Lower lobe of right lung (tissue), 2 donors: ENCODE measurements around the gene TRAF3IP3. TPM values are rescaled to one million over a fixed set of nuclear protein-coding genes. Genes with fewer than 3 reads are reported as not detected.

Experiments
- ATAC-seq, 2 donors: fragments of 200-7000 bp; cut with Tn5 transposase; one replicate each; pipeline ENCODE4 v1.9.1; 2020 to 2022; ENCODE audit warnings: mild to moderate bottlenecking in 2 of 2, moderate library complexity in 2 of 2
- DNase-seq: peaks from one replicate; pipeline ENCODE4 v3.0.0-alpha.2; 2020
- H3K27ac ChIP-seq: fragments of 200-600 bp; one replicate; pipeline ENCODE4 v1.8.0; 2022
- H3K27me3 ChIP-seq: fragments of 200-600 bp; one replicate; pipeline ENCODE4 v1.8.0; 2022; ENCODE audit warnings: low read depth
- H3K36me3 ChIP-seq: fragments of 200-600 bp; one replicate; pipeline ENCODE4 v1.8.0; 2022; ENCODE audit warnings: mild to moderate bottlenecking
- H3K4me1 ChIP-seq: fragments of 200-600 bp; one replicate; pipeline ENCODE4 v1.8.0; 2022
- H3K4me3 ChIP-seq: fragments of 200-600 bp; one replicate; pipeline ENCODE4 v1.8.0; 2022; ENCODE audit warnings: mild to moderate bottlenecking
- H3K9me3 ChIP-seq: fragments of 200-600 bp; one replicate; pipeline ENCODE4 v1.8.0; 2022
- CTCF ChIP-seq: fragments of 200-600 bp; IDR thresholded peaks from one replicate; pipeline ENCODE4 v1.8.0; 2022; ENCODE audit warnings: antibody characterized with exemption, mild to moderate bottlenecking
- intact Hi-C: fragments of 100-400 bp; cut with DNase I; formaldehyde crosslinking; loops from one replicate; pipeline ENCODE4 v1.11.0; 2022
- total RNA-seq: library from RNA; stranded (reverse); fragmentation: NEBNext Ultra II Directional; extraction: Animal tissue kit (Norgen Biotek cat#: 25700); gene quantifications from one replicate; pipeline ENCODE4 v1.2.1, GENCODE V29; 2021
- donor health status: DM: no; HTN: yes; CAD: no; lungs with severe emphysema.

Gene TRAF3IP3
- total RNA-seq, 1 donor from 2014 or later: 12.4 TPM

GRCh38 chr1:209737118-209737505, 18.7 kb upstream of the TRAF3IP3 start:
- intact Hi-C loops: no loop called here
- Histone ChIP-seq H3K27me3 (no peaks in the 10 kb centered on the region), H3K27ac (no peak overlapping the region), H3K36me3 (no peaks in the 10 kb centered on the region), H3K4me3 (no peak overlapping the region), H3K9me3 (no peaks in the 10 kb centered on the region), H3K4me1 (peaks cover 4% of the 10 kb centered on the region)
- DNase-seq (no peak), ATAC-seq (no peak)
- TF ChIP-seq CTCF: no peak

- DNase-seq (no peak), ATAC-seq (no peak)
- no peak for TF ChIP-seq CTCF
- no peaks in the 10 kb centered on the region for H3K9me3 ChIP-seq
- peaks cover 4% of the 10 kb centered on the region for H3K4me1 ChIP-seq
- H3K27ac ChIP-seq: no peak overlapping the region
- H3K4me3 ChIP-seq: no peak overlapping the region
- no peaks in the 10 kb centered on the region for H3K27me3 ChIP-seq
- intact Hi-C loops: no loop called here
- H3K36me3 ChIP-seq: no peaks in the 10 kb centered on the region
Observed at GRCh38 chr1:209738270-209738669, 17.6 kb upstream of the TRAF3IP3 start.

GRCh38 chr1:209741193-209741592, 14.7 kb upstream of the TRAF3IP3 start:
- Histone ChIP-seq H3K27ac (no peak overlapping the region), H3K27me3 (no peaks in the 10 kb centered on the region), H3K9me3 (no peaks in the 10 kb centered on the region), H3K4me3 (no peak overlapping the region), H3K4me1 (no peaks in the 10 kb centered on the region), H3K36me3 (no peaks in the 10 kb centered on the region)
- ATAC-seq (no peak), DNase-seq (no peak)
- intact Hi-C loops: no loop called here
- no peak for TF ChIP-seq CTCF

GRCh38 chr1:209741889-209742288, 14.0 kb upstream of the TRAF3IP3 start:
- Histone ChIP-seq H3K9me3 (no peaks in the 10 kb centered on the region), H3K4me3 (peak overlapping the region; percentile 22), H3K4me1 (no peaks in the 10 kb centered on the region), H3K27ac (peak overlapping the region; percentile 47), H3K27me3 (no peaks in the 10 kb centered on the region), H3K36me3 (no peaks in the 10 kb centered on the region)
- DNase-seq: no peak
- no peak for ATAC-seq
- intact Hi-C loops: no loop called here
- no peak for TF ChIP-seq CTCF

GRCh38 chr1:209742409-209743144, 13.3 kb upstream of the TRAF3IP3 start:
- no peaks in the 10 kb centered on the region for H3K9me3 ChIP-seq
- DNase-seq (no peak), ATAC-seq (peak in 1 of 2 donors; percentile 51)
- H3K4me1 ChIP-seq: no peaks in the 10 kb centered on the region
- peak overlapping the region; percentile 22 for H3K4me3 ChIP-seq
- H3K36me3 ChIP-seq: no peaks in the 10 kb centered on the region
- peak overlapping the region; percentile 47 for H3K27ac ChIP-seq
- no peaks in the 10 kb centered on the region for H3K27me3 ChIP-seq
- intact Hi-C loops: no loop called here
- TF ChIP-seq CTCF: no peak
